Activated T-cell treated with anti-CD3 and anti-CD28 coated beads, Interleukin-2, amount 50 U/mL, for 48 hours (primary cell): ENCODE measurements around the gene CTNND2.

Experiments used
- DNase-seq, 2 experiments: peaks; one replicate each; pipeline ENCODE4 v3.0.0-alpha.2; 2020

Gene CTNND2

DNA sequence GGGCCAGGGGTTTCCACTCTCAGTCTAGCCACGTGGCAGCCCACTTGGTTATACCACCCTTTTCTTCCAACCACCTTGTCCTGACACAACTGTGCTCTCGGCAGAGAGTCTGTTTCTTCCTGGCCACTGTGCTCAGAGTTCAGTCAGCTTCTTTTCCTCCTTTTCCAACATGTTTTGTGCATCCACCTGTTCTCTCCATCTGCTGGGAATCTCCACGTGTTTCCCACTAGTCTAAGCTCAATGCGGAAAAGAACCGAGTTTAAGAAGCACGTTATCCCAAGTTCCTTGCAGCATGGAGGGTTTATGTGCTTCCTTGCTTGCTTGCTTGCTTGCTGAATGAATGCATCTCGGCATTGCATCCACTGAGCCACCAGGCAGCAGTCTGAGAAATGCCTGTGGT, 599.6 kb downstream of the CTNND2 start:
- no peak for DNase-seq

DNA sequence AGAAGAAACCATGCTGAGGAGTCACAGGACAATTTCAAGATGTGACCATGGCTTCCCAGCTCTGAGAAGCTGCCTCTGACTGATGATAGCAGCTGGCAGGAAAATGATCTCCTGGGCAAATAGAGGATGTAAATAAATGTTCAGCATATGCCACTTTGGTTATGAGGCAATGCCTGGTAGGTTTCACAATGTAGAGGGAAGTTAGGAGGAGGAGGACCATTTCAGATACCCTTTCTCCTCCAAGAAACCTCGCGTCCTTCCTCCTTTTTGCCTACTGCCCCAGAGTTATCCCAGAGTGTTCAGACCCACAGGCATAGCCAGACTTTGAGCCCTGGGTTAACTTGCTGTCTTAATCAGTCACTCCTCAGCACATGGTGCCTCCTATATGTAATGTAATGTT, 601.6 kb downstream of the CTNND2 start:
- no peak for DNase-seq

DNA sequence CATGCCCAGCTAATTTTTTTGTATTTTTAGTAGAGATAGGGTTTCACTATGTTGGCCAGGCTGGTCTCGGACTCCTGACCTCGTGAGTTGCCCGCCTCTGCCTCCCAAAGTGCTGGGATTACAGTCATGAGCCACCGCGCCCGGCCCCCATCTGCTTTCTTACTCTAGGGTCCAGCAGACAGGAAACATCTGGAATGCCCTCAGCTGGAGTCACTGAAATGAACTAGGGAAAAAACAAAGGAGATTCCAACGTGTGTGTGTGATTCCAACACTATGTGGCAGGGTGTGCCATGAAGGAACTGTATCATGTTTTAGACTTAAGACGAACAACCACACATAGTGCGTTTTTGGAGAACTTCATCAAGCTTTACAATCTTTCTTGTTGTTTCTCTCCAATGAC, 603.1 kb downstream of the CTNND2 start:
- DNase-seq = no peak

DNA sequence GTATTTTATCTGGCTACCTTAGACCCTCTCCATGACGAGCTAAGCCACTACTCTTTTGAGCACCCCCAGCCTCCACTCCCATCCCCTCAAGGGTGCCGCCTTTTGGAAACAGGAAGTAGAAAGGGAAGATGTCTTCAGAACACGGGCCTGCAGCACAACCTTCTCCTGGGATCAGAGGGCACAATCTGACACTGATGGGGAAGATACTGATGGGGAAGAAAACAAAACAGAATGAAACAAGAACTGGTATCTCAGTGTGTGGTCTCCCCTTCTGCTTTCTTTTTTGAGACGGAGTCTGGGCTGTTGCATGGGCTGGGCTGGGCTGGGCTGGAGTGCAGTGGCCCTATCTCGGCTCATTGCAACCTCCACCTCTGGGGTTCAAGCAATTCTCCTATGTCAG, 603.5 kb downstream of the CTNND2 start:
- no peak for DNase-seq

DNA sequence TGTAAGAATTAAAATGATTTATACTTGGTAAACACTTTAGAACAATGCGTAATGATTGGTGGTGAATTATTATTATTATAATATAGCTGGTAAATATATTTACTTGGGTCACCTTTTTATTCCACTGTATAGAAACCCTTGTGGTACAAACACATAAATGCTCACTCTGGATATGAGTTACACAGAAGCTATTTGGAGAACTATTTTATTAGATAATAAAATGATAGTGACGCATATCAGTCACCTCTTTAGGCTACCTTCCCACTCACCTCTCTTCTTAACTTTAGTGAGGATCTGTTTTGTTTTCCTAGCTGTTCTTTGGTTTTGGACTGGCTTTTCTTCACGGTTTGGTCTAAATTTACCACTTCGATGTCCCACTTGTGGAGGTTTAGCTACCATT, 605.4 kb downstream of the CTNND2 start:
- DNase-seq = no peak

DNA sequence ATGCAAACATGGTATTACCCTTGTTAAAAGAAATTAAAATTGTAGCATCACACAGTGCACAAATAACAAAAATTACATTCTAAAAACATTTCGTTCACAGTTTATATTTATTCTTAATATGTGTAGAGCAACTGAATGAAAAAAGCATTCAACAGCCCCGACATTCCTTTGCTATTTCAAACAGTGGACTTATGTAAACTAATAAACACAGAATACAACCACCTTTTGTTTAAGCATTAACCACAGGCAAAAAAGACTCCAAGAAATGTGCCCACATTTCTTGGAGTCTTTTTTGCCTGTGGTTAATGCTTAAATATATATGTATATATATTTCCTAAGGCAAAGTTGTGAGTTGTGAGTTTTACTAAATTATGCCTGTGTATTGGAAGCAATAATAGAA, 610.7 kb downstream of the CTNND2 start:
- DNase-seq = no peak

DNA sequence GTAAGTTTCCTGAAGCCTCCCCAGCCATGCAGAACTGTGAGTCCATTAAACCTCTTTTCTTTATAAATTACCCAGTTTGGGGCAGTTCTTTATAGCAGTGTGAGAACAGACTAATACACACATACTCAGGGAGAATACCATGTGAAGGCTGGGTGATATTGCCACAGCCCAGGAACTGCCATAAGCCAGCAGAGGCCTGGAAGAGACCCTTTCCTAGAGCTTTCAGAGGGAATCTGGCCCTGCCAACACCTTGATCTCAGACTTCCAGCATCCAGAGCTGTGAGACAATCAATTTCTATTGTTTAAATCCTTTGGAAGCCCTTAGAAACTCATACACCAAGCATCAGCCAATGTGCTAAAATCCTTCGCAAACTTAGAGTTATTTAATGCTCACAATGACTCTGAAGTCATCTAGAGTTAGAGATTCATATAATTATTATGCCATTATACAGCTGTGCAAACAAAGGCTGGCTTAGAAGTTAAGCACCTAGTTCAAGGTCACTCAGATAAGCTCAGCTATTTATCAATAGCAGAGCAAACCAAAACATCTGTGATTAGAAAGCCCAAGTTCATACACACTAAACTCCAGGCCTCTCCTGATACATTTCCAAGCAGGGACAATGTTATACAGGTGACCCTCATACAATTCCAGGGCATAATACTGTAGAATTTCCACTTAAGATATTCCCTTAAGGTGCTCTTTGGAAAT, 611.4 kb downstream of the CTNND2 start:
- DNase-seq = no peak

DNA sequence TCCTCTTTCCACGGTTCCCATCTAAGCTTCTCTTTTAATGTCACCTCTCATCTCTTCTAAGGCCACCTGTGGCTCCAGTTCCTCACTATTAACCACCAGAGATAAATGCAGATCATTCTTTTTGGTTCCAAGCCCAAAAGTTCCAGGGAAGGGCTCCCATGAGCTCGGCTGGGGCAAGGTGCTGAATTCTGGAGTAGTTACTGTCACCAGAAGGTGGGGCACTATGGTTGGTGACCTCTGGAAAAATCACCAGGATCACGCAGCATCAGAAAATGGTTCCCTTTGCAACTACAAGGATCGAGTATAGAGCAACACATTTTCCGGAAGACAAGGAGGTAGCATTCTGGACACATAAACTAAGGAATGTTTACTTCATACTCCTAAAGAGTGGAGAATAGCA, 614.5 kb downstream of the CTNND2 start:
- no peak for DNase-seq

DNA sequence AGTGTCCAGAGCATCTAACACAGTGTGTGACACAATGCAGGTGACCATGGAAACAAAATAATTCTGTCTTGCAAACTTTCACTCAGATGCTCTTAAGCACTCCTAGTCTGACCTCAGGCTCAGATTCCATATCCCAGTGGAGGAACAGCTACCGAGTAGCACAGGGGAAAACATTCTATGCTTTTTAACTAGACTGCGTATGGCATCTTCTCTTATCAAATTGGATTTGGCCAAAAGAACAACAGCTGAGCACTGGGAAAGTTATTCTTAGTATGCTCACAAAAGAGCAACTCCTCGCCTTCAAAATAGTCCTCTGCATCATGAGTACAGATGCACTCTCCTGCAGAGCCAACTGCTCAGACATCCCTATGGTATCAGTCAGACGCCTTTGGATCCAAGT, 615.0 kb downstream of the CTNND2 start:
- DNase-seq = no peak

DNA sequence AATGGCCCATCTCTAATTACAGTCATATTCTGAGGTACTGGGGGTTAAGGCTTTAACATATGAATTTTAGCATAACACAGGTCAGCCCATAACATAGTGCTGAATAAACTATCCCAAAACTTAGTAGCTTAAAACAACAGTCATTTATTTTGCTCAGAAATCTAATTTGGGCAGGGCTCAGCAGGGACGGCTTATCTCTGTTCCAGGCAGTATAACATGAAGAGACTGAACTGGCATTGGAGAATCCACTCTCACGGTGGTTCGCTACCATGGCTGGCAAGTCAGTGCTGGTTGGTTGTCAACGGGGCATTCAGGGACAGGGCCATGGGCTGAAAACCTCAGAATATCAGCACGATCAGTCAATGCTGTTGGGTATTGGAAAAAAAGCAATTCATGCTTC, 622.4 kb downstream of the CTNND2 start:
- no peak for DNase-seq

DNA sequence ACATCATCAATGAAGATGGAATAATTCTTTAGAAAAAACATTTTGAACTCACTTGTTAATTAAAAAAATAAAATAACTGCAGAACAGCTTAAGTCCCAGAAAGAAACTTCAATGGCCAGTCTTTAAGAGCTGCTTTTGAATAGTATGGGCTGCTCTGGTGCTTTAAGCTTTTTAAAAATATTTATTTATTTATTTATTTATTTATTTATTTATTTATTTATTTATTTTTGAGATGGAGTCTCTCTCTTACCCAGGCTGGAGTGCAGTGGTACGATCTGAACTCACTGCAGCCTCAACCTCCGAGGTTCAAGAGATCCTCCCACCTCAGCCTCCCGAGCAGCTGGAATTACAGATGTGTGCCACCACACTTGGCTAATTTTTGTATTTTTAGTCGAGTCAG, 626.9 kb downstream of the CTNND2 start:
- DNase-seq = no peak

DNA sequence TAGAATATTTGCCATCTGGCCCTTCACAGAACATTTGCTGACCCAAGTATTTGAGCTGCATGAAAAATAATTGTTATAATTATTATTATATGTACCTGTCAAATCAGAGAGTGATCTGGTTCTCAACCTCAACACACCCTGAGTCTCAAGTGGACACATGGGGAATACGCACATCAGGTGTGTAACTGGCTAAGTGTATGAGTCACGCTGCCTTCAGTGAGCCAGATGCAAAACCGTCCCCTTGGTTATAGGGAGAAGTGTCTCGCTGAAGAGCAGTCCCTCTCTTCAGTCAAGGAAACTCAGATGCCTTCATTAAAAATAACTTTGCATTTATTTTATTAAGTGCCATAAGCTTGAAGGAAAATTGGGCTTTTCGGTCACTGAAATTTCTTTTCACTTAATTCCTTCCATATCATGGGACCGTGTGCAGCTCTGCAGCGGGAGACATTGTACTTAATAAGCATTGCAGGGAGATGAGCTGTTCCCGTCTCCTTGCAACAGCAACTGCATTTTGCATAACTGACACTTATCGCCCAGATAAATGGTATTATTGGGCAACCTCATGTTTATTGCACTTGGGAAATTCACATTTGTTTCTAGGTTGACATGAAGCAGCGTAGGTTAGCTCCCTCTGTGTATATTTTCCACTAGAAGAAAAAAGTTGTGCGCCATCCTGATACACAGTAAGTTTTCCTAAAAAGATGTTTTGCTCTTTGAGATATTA, 630.9 kb downstream of the CTNND2 start:
- no peak for DNase-seq

DNA sequence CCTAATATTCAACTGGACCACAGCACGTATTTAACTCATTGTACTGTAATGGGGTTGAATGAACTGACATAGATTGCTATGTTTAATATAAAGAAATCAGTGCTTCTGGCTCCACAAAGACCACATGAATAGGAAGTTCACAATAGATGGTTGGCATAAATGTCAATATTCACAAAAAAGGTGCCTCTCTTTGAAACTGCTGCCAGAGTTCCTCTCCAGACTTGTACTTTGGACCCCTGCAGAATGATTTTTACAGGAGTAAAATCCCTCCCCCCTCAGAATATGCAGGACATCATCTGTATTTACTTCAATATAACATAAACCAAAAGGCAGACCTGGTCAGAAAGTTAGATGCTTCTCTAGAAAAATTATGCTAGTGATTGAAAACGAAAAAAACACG, 634.7 kb downstream of the CTNND2 start:
- DNase-seq = no peak

DNA sequence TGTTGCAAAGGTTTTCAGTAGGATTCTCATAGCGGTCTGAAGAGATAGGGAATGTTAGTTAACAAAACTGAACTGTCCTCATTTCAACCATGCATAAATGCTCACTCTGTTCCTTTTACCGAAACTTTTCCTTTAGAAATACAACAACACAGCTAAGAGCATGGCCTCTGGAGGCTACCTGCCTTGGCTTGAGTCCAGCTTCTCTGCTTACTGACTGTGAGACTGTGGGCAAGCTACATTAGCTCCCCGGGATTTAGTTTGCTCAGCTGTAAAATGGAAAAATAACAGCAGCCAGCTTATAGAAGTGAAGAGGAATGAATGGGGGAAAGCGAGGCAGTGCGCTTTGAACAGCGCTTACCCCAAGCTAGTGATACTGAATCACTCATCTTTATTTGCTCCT, 635.4 kb downstream of the CTNND2 start:
- DNase-seq = no peak

DNA sequence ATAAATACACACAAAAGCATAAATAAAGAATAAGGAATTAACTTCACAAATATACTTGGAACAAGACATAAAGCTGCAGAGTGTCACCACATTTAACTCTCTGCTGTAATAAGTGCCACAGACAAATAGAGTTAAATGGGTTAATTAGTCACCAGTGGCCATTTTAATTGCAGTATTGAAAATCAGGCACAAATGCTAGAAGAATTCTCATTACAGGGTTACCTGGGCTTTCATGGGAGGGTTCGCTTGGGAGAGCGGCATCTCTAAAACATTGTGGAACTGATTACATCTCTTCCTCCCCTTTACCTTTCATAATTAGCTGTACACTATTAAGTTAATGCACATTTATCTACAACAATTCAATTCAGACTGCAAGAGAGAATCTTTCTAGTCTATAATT, 637.9 kb downstream of the CTNND2 start:
- DNase-seq = no peak

DNA sequence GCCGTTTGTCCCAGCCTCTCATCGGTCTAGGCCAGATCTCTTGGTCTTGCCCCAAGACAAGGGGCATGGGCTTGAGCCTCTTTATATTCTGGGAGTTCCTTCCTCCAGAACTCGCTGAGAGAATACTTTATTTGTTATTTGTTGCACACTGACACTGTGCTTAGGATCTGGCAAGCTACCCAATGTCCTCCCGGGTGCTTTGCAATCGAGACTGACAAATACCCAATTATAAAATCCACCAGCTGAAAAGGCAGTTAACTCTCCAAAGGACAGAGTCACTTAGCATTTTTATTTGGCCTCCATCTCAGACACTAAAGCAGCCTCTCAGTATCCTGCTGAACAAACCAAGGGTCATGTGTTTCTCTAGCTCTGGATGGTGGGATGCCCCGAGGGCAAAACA, 643.0 kb downstream of the CTNND2 start:
- DNase-seq = no peak

DNA sequence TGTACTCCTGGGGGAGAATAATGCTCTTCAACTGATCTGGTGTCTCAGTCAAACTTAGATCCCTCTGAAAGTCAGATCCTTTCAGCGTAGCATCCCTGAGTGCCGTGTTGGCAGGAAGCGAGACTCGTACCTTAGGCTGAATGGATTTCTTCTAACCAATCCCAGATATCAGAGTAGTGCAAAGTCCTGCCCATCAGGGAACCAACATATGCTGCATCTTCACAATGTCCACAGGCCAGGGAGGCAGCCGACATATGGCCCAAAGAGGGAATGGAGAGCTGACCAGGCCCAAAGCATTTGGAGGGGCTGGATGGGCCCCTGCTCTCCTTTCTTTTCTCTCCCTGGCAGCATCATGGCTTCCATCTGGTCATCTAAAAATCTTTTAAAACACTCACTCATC, 646.2 kb downstream of the CTNND2 start:
- DNase-seq = no peak

DNA sequence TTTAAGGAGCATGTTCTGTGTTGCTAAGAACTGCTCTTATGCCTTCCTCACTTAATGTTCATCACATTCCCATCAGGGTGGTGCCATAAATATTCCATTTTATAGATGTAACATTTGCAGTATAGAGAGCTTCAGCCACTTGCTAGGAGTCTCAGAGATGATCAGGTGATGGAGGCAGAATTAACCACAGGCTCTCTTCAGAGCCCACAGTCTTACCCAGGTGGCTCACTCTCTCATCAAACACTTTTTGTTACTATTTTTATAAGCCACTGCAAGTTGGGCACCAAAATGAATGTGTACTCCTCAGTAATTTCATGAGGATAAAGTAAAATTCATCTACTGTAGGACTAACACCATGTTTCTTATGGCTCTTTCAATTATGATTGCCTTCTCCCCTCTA, 651.7 kb downstream of the CTNND2 start:
- no peak for DNase-seq

DNA sequence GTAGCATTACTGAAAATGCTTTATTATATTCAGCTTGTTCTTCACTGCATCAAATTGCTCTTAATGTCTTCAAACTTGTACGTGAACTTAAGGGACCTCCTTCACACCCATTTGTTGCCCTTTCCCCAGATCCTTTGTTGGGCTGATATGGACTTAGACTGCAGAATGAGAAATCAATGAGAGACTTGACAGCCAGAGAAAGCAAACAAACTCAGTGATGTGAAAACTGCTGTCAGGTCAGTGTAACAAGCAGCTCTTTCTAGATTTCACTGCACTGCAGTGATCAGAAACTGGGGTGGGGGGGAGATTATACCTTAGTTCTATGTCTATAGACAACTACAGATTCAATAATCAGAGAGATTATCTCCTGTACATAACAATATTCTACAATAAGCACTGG, 652.2 kb downstream of the CTNND2 start:
- DNase-seq = no peak

DNA sequence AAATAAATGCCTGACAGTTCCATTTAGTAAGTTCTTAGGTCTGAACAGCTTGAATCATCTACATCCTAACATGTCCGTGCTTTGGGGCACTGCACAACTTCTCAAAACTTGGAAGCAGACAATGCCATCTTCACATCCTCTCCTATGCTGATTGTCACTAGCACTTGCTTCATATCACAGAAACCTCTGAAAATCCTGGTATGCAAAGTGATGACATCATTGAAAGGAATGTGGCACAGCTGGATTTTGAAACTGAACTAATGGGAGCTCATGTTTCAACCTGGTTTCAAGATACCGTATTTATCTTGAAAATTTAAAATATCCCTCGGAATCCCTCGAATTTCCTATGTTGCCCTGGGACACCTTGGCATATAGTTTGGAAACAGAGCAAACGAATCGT, 653.0 kb downstream of the CTNND2 start:
- DNase-seq = no peak

DNA sequence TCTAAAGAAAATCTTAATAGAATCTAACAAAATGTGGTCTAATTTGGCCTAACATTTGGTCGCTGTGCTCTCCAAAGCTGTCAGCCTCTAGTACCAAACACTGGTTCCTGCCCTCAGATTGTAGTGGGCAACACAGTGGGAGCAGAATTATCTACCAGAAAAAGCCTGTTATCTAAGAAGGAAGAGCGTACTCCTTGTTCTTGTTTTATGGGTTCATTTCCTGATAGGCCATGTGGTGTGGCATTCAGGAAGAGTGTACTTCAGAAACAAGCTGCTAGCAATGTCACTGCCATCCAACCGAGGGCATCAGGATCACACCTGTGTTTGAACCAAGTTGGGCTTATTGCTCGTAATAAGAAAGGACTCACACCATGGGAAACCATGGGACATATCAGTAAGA, 655.3 kb downstream of the CTNND2 start:
- no peak for DNase-seq

DNA sequence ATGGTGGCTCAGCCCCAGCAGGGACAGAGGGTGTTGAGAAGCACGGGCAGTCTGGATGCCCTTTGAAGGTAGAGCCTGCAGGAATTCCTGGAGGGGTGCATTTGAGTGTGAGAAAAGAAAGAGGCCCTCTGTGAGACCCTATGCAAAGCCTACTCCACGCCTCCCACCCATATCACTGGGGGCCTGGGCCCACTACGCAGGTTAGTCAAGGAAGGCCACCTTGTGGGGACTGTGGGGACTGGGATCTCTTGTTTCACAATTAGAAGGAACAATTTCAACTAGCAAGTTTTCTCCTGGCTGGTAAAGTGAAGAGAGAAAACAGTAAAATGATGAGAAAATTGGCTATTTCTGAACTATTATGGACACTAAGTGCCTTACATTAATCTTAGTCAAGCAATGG, 657.0 kb downstream of the CTNND2 start:
- DNase-seq = no peak

DNA sequence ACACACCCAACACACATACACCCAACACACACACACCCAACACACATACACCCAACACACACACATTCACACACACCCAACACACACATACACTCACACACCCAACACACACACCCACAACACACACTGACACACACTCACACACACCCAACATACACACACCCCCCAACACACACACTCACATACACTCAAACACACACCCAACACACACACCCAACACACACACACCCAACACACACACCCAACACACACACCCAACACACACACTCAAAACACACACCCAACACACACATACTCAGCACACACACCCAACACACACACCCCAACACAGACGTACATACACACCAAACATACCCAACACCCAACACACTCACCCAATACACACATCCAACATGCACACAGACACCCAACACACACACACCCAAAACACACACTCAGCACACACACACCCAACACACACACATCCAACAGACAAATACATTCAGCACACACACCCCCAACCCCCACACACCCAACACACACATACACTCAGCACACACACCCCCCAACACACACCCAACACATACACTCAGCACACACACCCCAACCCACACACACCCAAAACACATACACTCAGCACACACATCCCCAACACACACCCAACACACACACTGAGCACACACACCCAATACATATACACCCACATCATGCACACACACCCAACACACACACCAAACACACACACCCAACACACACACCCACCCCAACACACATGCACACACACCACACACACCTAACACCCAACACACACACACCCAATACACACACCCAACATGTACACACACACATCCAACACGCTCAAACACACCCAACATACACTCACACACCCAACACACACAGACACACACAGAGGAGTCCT, 663.7 kb downstream of the CTNND2 start:
- DNase-seq = no peak
